Endothelial cell of umbilical vein (primary cell): ENCODE data around the gene JAML. TPM values are rescaled to one million over a fixed set of nuclear protein-coding genes. Genes with fewer than 3 reads are reported as not detected.

Experiments used
- BruUV-seq: library from RNA; stranded (reverse); fragments of 400-500 nt; replicated peaks from 2 replicates; lab custom pipeline; 2021; lab: Mats Ljungman, UMichigan
- CTCF ChIA-PET: fragments of 300-600, 350-600 bp; sonication (Branson Sonifier 250); formaldehyde crosslinking; loops from one replicate; lab custom pipeline; 2021; ENCODE audit warnings: antibody characterized with exemption, inconsistent platforms; lab: Charles Lee
- POLR2A ChIA-PET: fragments of 300-600, 350-600 bp; sonication (Branson Sonifier 250); formaldehyde crosslinking; loops from one replicate; lab custom pipeline; 2021; ENCODE audit warnings: antibody characterized with exemption, inconsistent platforms; lab: Charles Lee
- DNase-seq: peaks from one replicate; pipeline ENCODE4 v3.0.0-alpha.2; 2011; ENCODE audit warnings: low read depth, low spot score
- FAIRE-seq: peaks from 2 replicates; lab custom pipeline; 2011; peaks lifted over from hg19 to GRCh38; lab: Jason Lieb, UNC
- H2AFZ ChIP-seq: 2 replicates; pipeline ENCODE4 v1.6.0; 2012; ENCODE audit warnings: low read depth, low read length, control low read depth, inconsistent platforms
- H3K27ac ChIP-seq: 2 replicates; pipeline ENCODE4 v1.5.1; 2011; ENCODE audit warnings: low read depth, mild to moderate bottlenecking, control low read depth, low read length, moderate library complexity; ENCODE audit not compliant: insufficient read depth
- H3K27me3 ChIP-seq, 2 experiments: 2 replicates each; pipeline versions ENCODE4 v1.6.0 to v1.6.1; 2011; ENCODE audit warnings: low read length in 2 of 2, mixed read lengths in 1 of 2; ENCODE audit not compliant: control insufficient read depth in 2 of 2, insufficient read depth in 2 of 2
- H3K36me3 ChIP-seq, 2 experiments: 2 replicates in 1 of 2; 3 replicates in 1 of 2; pipeline ENCODE4 v1.5.1; 2011; ENCODE audit warnings: low read length in 2 of 2, mild to moderate bottlenecking in 1 of 2, moderate library complexity in 1 of 2; ENCODE audit not compliant: control insufficient read depth in 2 of 2, insufficient read depth in 2 of 2; ENCODE audit errors: extremely low read depth in 1 of 2
- H3K4me1 ChIP-seq: 3 replicates; pipeline ENCODE4 v1.5.1; 2011; ENCODE audit warnings: mild to moderate bottlenecking, low read length; ENCODE audit not compliant: control insufficient read depth, insufficient read depth; ENCODE audit errors: extremely low read depth
- H3K4me2 ChIP-seq: 2 replicates; pipeline ENCODE4 v1.6.1; 2011; ENCODE audit warnings: low read length, control low read depth, mixed read lengths; ENCODE audit not compliant: insufficient read depth
- H3K4me3 ChIP-seq, 3 experiments: fragments of 200-600 bp in 1 of 3; sonication (generic), shearing (Covaris generic) in 1 of 3; replicated peaks in 1 of 3; 2 replicates each; pipeline ENCODE4 v1.5.1; 2011 to 2016; ENCODE audit warnings: control low read depth in 3 of 3, low read length in 3 of 3, mild to moderate bottlenecking in 2 of 3, inconsistent platforms in 1 of 3, low read depth in 1 of 3, moderate library complexity in 1 of 3; ENCODE audit not compliant: insufficient read depth in 1 of 3
- H3K79me2 ChIP-seq: 2 replicates; pipeline ENCODE4 v1.6.0; 2012; ENCODE audit warnings: low read length, inconsistent platforms; ENCODE audit not compliant: control insufficient read depth, insufficient read depth
- H3K9ac ChIP-seq: replicated peaks from 2 replicates; pipeline ENCODE3; 2011; ENCODE audit warnings: low read length, control low read depth; ENCODE audit not compliant: insufficient read depth; ENCODE audit errors: extremely low read depth
- H3K9me1 ChIP-seq: replicated peaks from 3 replicates; pipeline ENCODE4 v1.6.0; 2011; ENCODE audit warnings: mild to moderate bottlenecking, low read length; ENCODE audit not compliant: control insufficient read depth, insufficient read depth; ENCODE audit errors: extremely low read depth
- H3K9me3 ChIP-seq: replicated peaks from 2 replicates; pipeline ENCODE4 v1.5.1; 2012; ENCODE audit warnings: low read length, inconsistent platforms; ENCODE audit not compliant: control insufficient read depth, insufficient read depth
- H4K20me1 ChIP-seq: replicated peaks from 2 replicates; pipeline ENCODE3; 2011; ENCODE audit warnings: mild to moderate bottlenecking, low read length; ENCODE audit not compliant: control insufficient read depth, insufficient read depth; ENCODE audit errors: extremely low read depth
- EZH2 ChIP-seq: IDR thresholded peaks from 2 replicates; pipeline ENCODE4 v1.6.1; 2012; ENCODE audit warnings: borderline replicate concordance, low read depth, mild to moderate bottlenecking, moderate library complexity, low read length, inconsistent platforms; ENCODE audit not compliant: severe bottlenecking
- FOS ChIP-seq: IDR thresholded peaks from 2 replicates; pipeline ENCODE4 v1.6.1; 2011; ENCODE audit warnings: mild to moderate bottlenecking, low read length, moderate library complexity, borderline replicate concordance; ENCODE audit not compliant: insufficient read depth
- GATA2 ChIP-seq: IDR thresholded peaks from 2 replicates; pipeline ENCODE4 v1.7.0; 2011; ENCODE audit warnings: low read depth, mild to moderate bottlenecking, moderate library complexity, mixed read lengths, low read length; ENCODE audit not compliant: insufficient read length, insufficient read depth
- MYC ChIP-seq: IDR thresholded peaks from one replicate; pipeline ENCODE4 v1.6.1; 2011; ENCODE audit warnings: mild to moderate bottlenecking, low read depth, low read length
- POLR2A ChIP-seq: IDR thresholded peaks from 2 replicates; pipeline ENCODE4 v1.6.1; 2012; ENCODE audit warnings: low read depth, mild to moderate bottlenecking, control low read depth, low read length
- POLR2AphosphoS5 ChIP-seq: IDR thresholded peaks from 2 replicates; pipeline ENCODE4 v1.6.1; 2012; ENCODE audit warnings: low read depth, mild to moderate bottlenecking, control low read depth, low read length, moderate library complexity; ENCODE audit not compliant: insufficient read depth
- dilution Hi-C: fragments of 300-500 bp; cut with MboI; formaldehyde crosslinking; loops from one replicate; pipeline ENCODE4 v1.15.0; 2019; ENCODE audit warnings: low sequenced_read_pairs; ENCODE audit not compliant: extremely low pct_ligation_motif_present
- intact Hi-C: fragments of 100-400 bp; cut with micrococcal nuclease; formaldehyde crosslinking; loops from one replicate; pipeline ENCODE4 v1.10.0; 2022
- polyA plus RNA-seq, 4 experiments: library from polyadenylated mRNA; depleted of rRNA in 3 of 4; stranded (reverse) in 3 of 4; unstranded in 1 of 4; fragments of >200 nt; gene quantifications; 2 replicates each; pipeline versions ENCODE4 v1.2.1 to v1.2.3, GENCODE V29; 2011 to 2012; ENCODE audit warnings: missing spikeins in 1 of 4
- total RNA-seq: library from RNA; stranded (reverse); gene quantifications from 2 replicates; pipeline ENCODE4 v1.2.3, GENCODE V29; 2021
- TF ChIP-seq, protein P1 (sequence below), 2 donors: IDR thresholded peaks; 1 replicate in 1 of 2; 2 replicates in 1 of 2; pipeline ENCODE4 v1.5.1; 2011; ENCODE audit warnings: low read length in 2 of 2, mild to moderate bottlenecking in 2 of 2, moderate library complexity in 2 of 2, control low read depth in 1 of 2, inconsistent platforms in 1 of 2, low read depth in 1 of 2; ENCODE audit not compliant: insufficient read depth in 1 of 2; ENCODE audit errors: extremely low read depth in 1 of 2
- TF ChIP-seq, protein P2 (sequence below): IDR thresholded peaks from 2 replicates; pipeline ENCODE4 v1.6.1; 2011; ENCODE audit not compliant: insufficient read depth, insufficient read length

The JAML gene
- total and polyA plus RNA-seq, 2 donors (not counting 3 experiments of a cell fraction or from before 2014, with no cell fraction given): 0.04 to 0.35 TPM

DNA sequence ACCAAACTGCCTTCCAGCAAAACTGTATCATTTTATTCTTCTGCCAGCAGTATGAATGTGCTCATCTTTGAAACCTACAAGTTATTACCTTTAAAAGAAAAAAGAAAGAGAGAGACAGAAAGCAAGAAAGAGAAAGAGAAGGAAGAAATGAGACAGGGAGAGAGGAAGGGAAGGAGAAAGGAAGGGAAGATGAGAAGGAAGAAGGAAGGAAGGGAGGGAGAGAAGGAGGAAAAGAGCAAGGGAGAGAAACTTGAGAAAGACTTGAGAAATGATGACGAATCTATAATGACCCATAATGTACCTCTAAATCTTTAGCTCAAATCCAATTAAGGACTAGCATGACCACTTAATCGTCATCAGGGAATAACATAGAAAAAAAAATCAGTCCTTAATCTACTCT is 11.4 kb upstream of the JAML start:
- no peak overlapping the region for H3K4me2 ChIP-seq
- no peaks in the 10 kb centered on the region for H3K27me3 ChIP-seq
- H3K9me3 ChIP-seq: no peaks in the 10 kb centered on the region
- FAIRE-seq: no peak
- POLR2A ChIA-PET: no interaction called here
- no peak overlapping the region for H3K4me3 ChIP-seq
- H2AFZ ChIP-seq: no peak overlapping the region
- CTCF ChIA-PET: interaction anchor here (1.3 kb wide), 1 partner anchor 38 kb away, joined by 10 read pairs; no protein-coding TSS in a partner anchor
- no peak overlapping the region for H3K27ac ChIP-seq
- H3K79me2 ChIP-seq: no peaks in the 10 kb centered on the region
- no peak for DNase-seq
- TF ChIP-seq FOS (no peak), EZH2 (no peak), POLR2AphosphoS5 (no peak), MYC (no peak), GATA2 (no peak), POLR2A (no peak)
- TF ChIP-seq, protein P1, sequence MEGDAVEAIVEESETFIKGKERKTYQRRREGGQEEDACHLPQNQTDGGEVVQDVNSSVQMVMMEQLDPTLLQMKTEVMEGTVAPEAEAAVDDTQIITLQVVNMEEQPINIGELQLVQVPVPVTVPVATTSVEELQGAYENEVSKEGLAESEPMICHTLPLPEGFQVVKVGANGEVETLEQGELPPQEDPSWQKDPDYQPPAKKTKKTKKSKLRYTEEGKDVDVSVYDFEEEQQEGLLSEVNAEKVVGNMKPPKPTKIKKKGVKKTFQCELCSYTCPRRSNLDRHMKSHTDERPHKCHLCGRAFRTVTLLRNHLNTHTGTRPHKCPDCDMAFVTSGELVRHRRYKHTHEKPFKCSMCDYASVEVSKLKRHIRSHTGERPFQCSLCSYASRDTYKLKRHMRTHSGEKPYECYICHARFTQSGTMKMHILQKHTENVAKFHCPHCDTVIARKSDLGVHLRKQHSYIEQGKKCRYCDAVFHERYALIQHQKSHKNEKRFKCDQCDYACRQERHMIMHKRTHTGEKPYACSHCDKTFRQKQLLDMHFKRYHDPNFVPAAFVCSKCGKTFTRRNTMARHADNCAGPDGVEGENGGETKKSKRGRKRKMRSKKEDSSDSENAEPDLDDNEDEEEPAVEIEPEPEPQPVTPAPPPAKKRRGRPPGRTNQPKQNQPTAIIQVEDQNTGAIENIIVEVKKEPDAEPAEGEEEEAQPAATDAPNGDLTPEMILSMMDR (IDR thresholded peaks at IDR 0.05; ENCODE audit: extremely low read depth in 1 of 2, insufficient read depth in 1 of 2, low read depth in 1 of 2, low read length in 2 of 2): no peak
- TF ChIP-seq, protein P2, sequence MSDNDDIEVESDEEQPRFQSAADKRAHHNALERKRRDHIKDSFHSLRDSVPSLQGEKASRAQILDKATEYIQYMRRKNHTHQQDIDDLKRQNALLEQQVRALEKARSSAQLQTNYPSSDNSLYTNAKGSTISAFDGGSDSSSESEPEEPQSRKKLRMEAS: no peak
- H3K9ac ChIP-seq: no peak overlapping the region
- BruUV-seq: no TSS peak
- dilution Hi-C loops (no loop called here), intact Hi-C loops (no loop called here)
- H3K9me1 ChIP-seq: no peaks in the 10 kb centered on the region
- H3K36me3 ChIP-seq: peaks cover 0 to 1% of the 10 kb centered on the region in 2 experiments
- H4K20me1 ChIP-seq: no peaks in the 10 kb centered on the region
- peaks cover 28% of the 10 kb centered on the region for H3K4me1 ChIP-seq
